ENCODE measurements around the gene TMEM59. TPM values are rescaled to one million over a fixed set of nuclear protein-coding genes. Genes with fewer than 3 reads are reported as not detected.

Gene TMEM59
- total RNA-seq, 1 donor, result 237 TPM

GRCh38 chr1:53982763-53983104, 70.3 kb downstream of the TMEM59 start:
- H3K4me3 ChIP-seq (ENCODE audit: low read depth, low read length), result peak overlapping the region; percentile 42
- no peak for DNase-seq (ENCODE audit: low read depth)
- TF ChIP-seq CTCF (IDR thresholded peaks at IDR 0.05; ENCODE audit: insufficient read depth, low read depth, low read length), result no peak

- peak; percentile 66 for DNase-seq (ENCODE audit: low read depth)
- no peak for TF ChIP-seq CTCF (IDR thresholded peaks at IDR 0.05; ENCODE audit: insufficient read depth, low read depth, low read length)
- H3K4me3 ChIP-seq (ENCODE audit: low read depth, low read length), result peak overlapping the region; percentile 42
Measured at GRCh38 chr1:53982034-53982762, 70.8 kb downstream of the TMEM59 start.

- H3K4me3 ChIP-seq (ENCODE audit: low read depth, low read length), result no peak overlapping the region
- peak; percentile 90 for DNase-seq (ENCODE audit: low read depth)
- no peak for TF ChIP-seq CTCF (IDR thresholded peaks at IDR 0.05; ENCODE audit: insufficient read depth, low read depth, low read length)
Measured at GRCh38 chr1:53981220-53981619, 71.8 kb downstream of the TMEM59 start.

GRCh38 chr1:53979712-53980450, 73.1 kb downstream of the TMEM59 start:
- no peak overlapping the region for H3K4me3 ChIP-seq (ENCODE audit: low read depth, low read length)
- TF ChIP-seq CTCF (IDR thresholded peaks at IDR 0.05; ENCODE audit: insufficient read depth, low read depth, low read length), result no peak
- no peak for DNase-seq (ENCODE audit: low read depth)

Small RNAs within 50 kb of the gene (small RNA-seq; reads per million reads assigned to genes)
- not detected for gene AL353898.1
- gene AL353898.2, result not detected

Other genes starting within 250 kb of the TMEM59 start
- gene NDC1, start 214.9 kb downstream of the TMEM59 start, total RNA-seq, result 13.9 and 28.9 TPM in 2 replicates
- 27.4 and 31.1 TPM in 2 replicates for gene YIPF1, start 163.4 kb downstream of the TMEM59 start, total RNA-seq
- gene DIO1, start 159.0 kb downstream of the TMEM59 start, total RNA-seq, result not detected in 2 replicates
- gene IFT25, start 107.5 kb downstream of the TMEM59 start, total RNA-seq, result 23.5 and 30.2 TPM in 2 replicates
- gene LRRC42, start 106.9 kb downstream of the TMEM59 start, total RNA-seq, result 39.0 and 47.1 TPM in 2 replicates
- gene LDLRAD1, start 35.0 kb downstream of the TMEM59 start, total RNA-seq, result not detected in 2 replicates
- gene TCEANC2, start 404 bp upstream of the TMEM59 start, total RNA-seq, result 1.9 and 3.0 TPM in 2 replicates
- gene CDCP2, start 99.8 kb upstream of the TMEM59 start, total RNA-seq, result not detected in 2 replicates
- 3.5 and 4.3 TPM in 2 replicates for gene CYB5RL, start 146.8 kb upstream of the TMEM59 start, total RNA-seq
- 78.9 and 79.5 TPM in 2 replicates for gene MRPL37, start 147.0 kb upstream of the TMEM59 start, total RNA-seq

All from fibroblast of villous mesenchyme (primary cell).